HG02973 (cell line): Measurements from ENCODE around the gene ABCB8.
"Not testable (repeated sequence)": the region's sequence is repeated elsewhere in the genome, so short reads cannot be mapped to it uniquely, and the experiment has no call there.

ENCODE experiments used
- ATAC-seq: cut with Tn5 transposase; IDR thresholded peaks from one replicate; pipeline ENCODE4 v1.9.1; 2021; ENCODE audit warnings: moderate library complexity; ENCODE audit not compliant: unreplicated experiment

The ABCB8 gene

GRCh38 chr7:151013733-151014497 is 14.3 kb upstream of the ABCB8 start:
- peak; percentile 64 for ATAC-seq

GRCh38 chr7:151014950-151015349 is 13.3 kb upstream of the ABCB8 start:
- ATAC-seq, result no peak

- ATAC-seq, result no peak
Measured at GRCh38 chr7:151015967-151016366, 12.3 kb upstream of the ABCB8 start.

- ATAC-seq, result no peak
Measured at GRCh38 chr7:151016505-151016904, 11.7 kb upstream of the ABCB8 start.

GRCh38 chr7:151016942-151017341 is 11.3 kb upstream of the ABCB8 start:
- no peak for ATAC-seq

- ATAC-seq, result no peak
Measured at GRCh38 chr7:151017370-151017952, 10.8 kb upstream of the ABCB8 start.

GRCh38 chr7:151017953-151018420 is 10.3 kb upstream of the ABCB8 start:
- ATAC-seq, result no peak

GRCh38 chr7:151018421-151019129 is 9.7 kb upstream of the ABCB8 start:
- no peak for ATAC-seq

- ATAC-seq, result no peak
Measured at GRCh38 chr7:151019130-151019447, 9.2 kb upstream of the ABCB8 start.

- ATAC-seq, result no peak
Measured at GRCh38 chr7:151020231-151020630, 8.0 kb upstream of the ABCB8 start.

- no peak for ATAC-seq
Measured at GRCh38 chr7:151023232-151023631, 5.0 kb upstream of the ABCB8 start.

GRCh38 chr7:151024435-151025056 is 3.7 kb upstream of the ABCB8 start, which contains the start of gene ATG9B:
TSS of gene ATG9B (minus strand) at chr7:151024494. CDS start at chr7:151024423, 71 bp downstream.
- ATAC-seq, result no peak

- no peak for ATAC-seq
Measured at GRCh38 chr7:151025924-151026671, 2.2 kb upstream of the ABCB8 start.

- not testable (repeated sequence) for ATAC-seq
Measured at GRCh38 chr7:151026771-151027727, 1.2 kb upstream of the ABCB8 start.

GRCh38 chr7:151027728-151028130 is 521 bp upstream of the ABCB8 start:
- not testable (repeated sequence) for ATAC-seq

GRCh38 chr7:151028948-151029501 is 775 bp downstream of the ABCB8 start:
- ATAC-seq, result no peak

GRCh38 chr7:151031011-151031410 is 2.8 kb downstream of the ABCB8 start:
- no peak for ATAC-seq

- no peak for ATAC-seq
Measured at GRCh38 chr7:151032936-151033863, 5.0 kb downstream of the ABCB8 start.
